HepG2 (cell line): Measurements from ENCODE around the gene TRUB1. TPM values are rescaled to one million over a fixed set of nuclear protein-coding genes. Genes with fewer than 3 reads are reported as not detected.

ENCODE experiments used
- ATAC-seq: fragments of 200-7000 bp; cut with Tn5 transposase; 3 replicates; pipeline ENCODE4 v1.9.1; 2020; ENCODE audit warnings: mild to moderate bottlenecking, moderate library complexity
- BruUV-seq: library from RNA; stranded (reverse); fragments of 400-500 nt; replicated peaks from 2 replicates; lab custom pipeline; 2021; lab: Mats Ljungman, UMichigan
- CTCF ChIA-PET: fragments of 300-600 bp; formaldehyde crosslinking; extraction: SDS; loops from one replicate; lab custom pipeline; 2021; ENCODE audit warnings: low total read pairs, inconsistent platforms, low intra/inter-chr PET ratio; lab: Yijun Ruan, JAX
- POLR2A ChIA-PET: fragments of 350-600 bp; sonication (Branson Sonifier 250); formaldehyde crosslinking; loops from one replicate; lab custom pipeline; 2020; ENCODE audit warnings: antibody characterized with exemption, inconsistent platforms; lab: Yijun Ruan, JAX
- DNase-seq: peaks from one replicate; pipeline ENCODE4 v3.0.0-alpha.2; 2015; ENCODE audit warnings: low spot score
- FAIRE-seq: peaks from 3 replicates; lab custom pipeline; 2011; peaks lifted over from hg19 to GRCh38; lab: Jason Lieb, UNC
- H2AFZ ChIP-seq: one replicate; pipeline ENCODE4 v1.6.1; 2011; ENCODE audit warnings: low read length, inconsistent platforms
- H3K27ac ChIP-seq: fragments of 300-600 bp; 3 replicates; pipeline ENCODE4 v1.8.0; 2011; ENCODE audit warnings: mixed run types, mild to moderate bottlenecking, mixed read lengths, low read length, inconsistent platforms; ENCODE audit not compliant: insufficient read depth; ENCODE audit errors: extremely low read length
- H3K27me3 ChIP-seq, 2 experiments: fragments of 200-600 bp in 1 of 2; 2 replicates in 1 of 2; 3 replicates in 1 of 2; pipeline versions ENCODE4 v1.6.0 to v1.8.0; 2011; ENCODE audit warnings: low read length in 2 of 2, mild to moderate bottlenecking in 2 of 2, moderate library complexity in 2 of 2, inconsistent platforms in 1 of 2; ENCODE audit not compliant: insufficient read depth in 2 of 2, control insufficient read depth in 1 of 2
- H3K36me3 ChIP-seq, 2 experiments: fragments of 200-600 bp in 1 of 2; replicated peaks in 1 of 2; 2 replicates in 1 of 2; 3 replicates in 1 of 2; pipeline versions ENCODE4 v1.5.1 to v1.8.0; 2011; ENCODE audit warnings: low read length in 2 of 2, inconsistent platforms in 1 of 2; ENCODE audit not compliant: insufficient read depth in 2 of 2, control insufficient read depth in 1 of 2
- H3K4me1 ChIP-seq: 2 replicates; pipeline ENCODE4 v1.5.1; 2012; ENCODE audit warnings: low read length, inconsistent platforms; ENCODE audit not compliant: insufficient read depth
- H3K4me2 ChIP-seq: 2 replicates; pipeline ENCODE4 v1.6.0; 2011; ENCODE audit warnings: low read depth, low read length, inconsistent platforms
- H3K4me3 ChIP-seq, 3 experiments: fragments of 200-600 bp in 1 of 3; sonication (generic), shearing (Covaris generic) in 1 of 3; replicated peaks in 1 of 3; 2 replicates each; pipeline ENCODE4 v1.5.1; 2011 to 2016; ENCODE audit warnings: low read length in 3 of 3, inconsistent platforms in 2 of 3, low read depth in 2 of 3, mild to moderate bottlenecking in 2 of 3, control low read depth in 1 of 3, mixed read lengths in 1 of 3; ENCODE audit not compliant: insufficient read depth in 1 of 3
- H3K79me2 ChIP-seq: one replicate; pipeline ENCODE4 v1.6.1; 2011; ENCODE audit warnings: low read length, inconsistent platforms; ENCODE audit not compliant: insufficient read depth
- H3K9ac ChIP-seq: 2 replicates; pipeline ENCODE4 v1.6.0; 2011; ENCODE audit warnings: mild to moderate bottlenecking, low read depth, low read length, inconsistent platforms; ENCODE audit not compliant: insufficient read depth
- H3K9me3 ChIP-seq: 2 replicates; pipeline ENCODE4 v1.5.1; 2012; ENCODE audit warnings: mild to moderate bottlenecking, low read length
- H4K20me1 ChIP-seq: 2 replicates; pipeline ENCODE4 v1.6.0; 2011; ENCODE audit warnings: inconsistent platforms, mild to moderate bottlenecking, low read length, moderate library complexity; ENCODE audit not compliant: insufficient read depth
- FOSL2 ChIP-seq: sonication (generic); formaldehyde crosslinking; IDR thresholded peaks from 2 replicates; pipeline ENCODE4 v1.4.0; 2020; ENCODE audit warnings: missing genetic modification reagents
- FOXK1 ChIP-seq: sonication (generic); formaldehyde crosslinking; IDR thresholded peaks from 2 replicates; pipeline ENCODE4 v1.4.0; 2020; ENCODE audit warnings: low read depth, missing genetic modification reagents, borderline replicate concordance
- KDM5B ChIP-seq: sonication (generic); formaldehyde crosslinking; IDR thresholded peaks from 2 replicates; pipeline ENCODE4 v1.4.0; 2020; ENCODE audit warnings: missing genetic modification reagents, mild to moderate bottlenecking, borderline replicate concordance
- TCF12 ChIP-seq, 2 experiments: fragments of 450-650 bp in 1 of 2; sonication (generic) in 1 of 2; formaldehyde crosslinking in 1 of 2; IDR thresholded peaks; 2 replicates each; pipeline versions ENCODE4 v1.6.1 to v1.8.0; 2017 to 2022; ENCODE audit warnings: antibody characterized with exemption in 1 of 2, mild to moderate bottlenecking in 1 of 2, missing genetic modification reagents in 1 of 2, moderate library complexity in 1 of 2
- ZBTB43 ChIP-seq: sonication (generic); formaldehyde crosslinking; conservative IDR thresholded peaks from 2 replicates; pipeline ENCODE4 v1.4.0; 2020; ENCODE audit warnings: missing genetic modification reagents
- ZNF234 ChIP-seq: sonication (generic); formaldehyde crosslinking; conservative IDR thresholded peaks from 2 replicates; pipeline ENCODE4 v1.5.1; 2020; ENCODE audit warnings: mild to moderate bottlenecking, missing genetic modification reagents
- ZNF580 ChIP-seq: IDR thresholded peaks from 2 replicates; pipeline ENCODE4 v1.6.1; 2016; ENCODE audit warnings: low read depth, borderline replicate concordance
- WGBS: methylation state at CpG from one replicate; pipeline ENCODE4 v1.1.6; 2017; ENCODE audit warnings: low lambda C conversion rate; 5-methylcytosine and 5-hydroxymethylcytosine counted together
- in situ Hi-C: cut with HindIII; loops from 2 replicates; pipeline ENCODE4 v1.10.0; 2017; ENCODE audit warnings: low pct_unique_long_range_greater_than_20kb; ENCODE audit not compliant: extremely low pct_ligation_motif_present
- intact Hi-C: fragments of 100-400 bp; cut with micrococcal nuclease; formaldehyde crosslinking; loops from one replicate; pipeline ENCODE4 v1.10.0; 2022; ENCODE audit not compliant: unreplicated experiment
- polyA plus RNA-seq, 8 experiments: library from polyadenylated mRNA; depleted of rRNA in 3 of 8; stranded (reverse) in 7 of 8; unstranded in 1 of 8; fragments of >200 nt; fragmentation: Illumina TruSeq in 4 of 8; extraction: Trizol in 4 of 8; gene quantifications; 2 replicates each; pipeline versions ENCODE4 v1.2.1 to v1.2.3, GENCODE V29; 2011 to 2016; ENCODE audit warnings: low read depth in 4 of 8, missing spikeins in 1 of 8, mixed read lengths in 1 of 8; ENCODE audit not compliant: insufficient read depth in 1 of 8
- total RNA-seq, 5 experiments: library from RNA; depleted of rRNA; stranded (reverse); fragments of >200 nt; fragmentation: Illumina TruSeq; extraction: Trizol; gene quantifications; 2 replicates each; pipeline ENCODE4 v1.2.3, GENCODE V29; 2016; ENCODE audit warnings: low read depth in 1 of 5

The TRUB1 gene
- total and polyA plus RNA-seq, 2 of the 13 experiments (the other 11 are each of a cell fraction or from before 2014, with no cell fraction given) = 10.6 to 38.9 TPM

- no peak for TF ChIP-seq ZNF580
- no peak for TF ChIP-seq TCF12 (IDR thresholded peaks at IDR 0.05)
- no peak for TF ChIP-seq TCF12 (CRISPR knock-in tag; IDR thresholded peaks at IDR 0.05)
- TF ChIP-seq FOXK1 (CRISPR knock-in tag) = no peak
- TF ChIP-seq ZBTB43 (CRISPR knock-in tag) = no peak
Observed at GRCh38 chr10:114923551-114923950, 14.4 kb upstream of the TRUB1 start (continued).

DNA sequence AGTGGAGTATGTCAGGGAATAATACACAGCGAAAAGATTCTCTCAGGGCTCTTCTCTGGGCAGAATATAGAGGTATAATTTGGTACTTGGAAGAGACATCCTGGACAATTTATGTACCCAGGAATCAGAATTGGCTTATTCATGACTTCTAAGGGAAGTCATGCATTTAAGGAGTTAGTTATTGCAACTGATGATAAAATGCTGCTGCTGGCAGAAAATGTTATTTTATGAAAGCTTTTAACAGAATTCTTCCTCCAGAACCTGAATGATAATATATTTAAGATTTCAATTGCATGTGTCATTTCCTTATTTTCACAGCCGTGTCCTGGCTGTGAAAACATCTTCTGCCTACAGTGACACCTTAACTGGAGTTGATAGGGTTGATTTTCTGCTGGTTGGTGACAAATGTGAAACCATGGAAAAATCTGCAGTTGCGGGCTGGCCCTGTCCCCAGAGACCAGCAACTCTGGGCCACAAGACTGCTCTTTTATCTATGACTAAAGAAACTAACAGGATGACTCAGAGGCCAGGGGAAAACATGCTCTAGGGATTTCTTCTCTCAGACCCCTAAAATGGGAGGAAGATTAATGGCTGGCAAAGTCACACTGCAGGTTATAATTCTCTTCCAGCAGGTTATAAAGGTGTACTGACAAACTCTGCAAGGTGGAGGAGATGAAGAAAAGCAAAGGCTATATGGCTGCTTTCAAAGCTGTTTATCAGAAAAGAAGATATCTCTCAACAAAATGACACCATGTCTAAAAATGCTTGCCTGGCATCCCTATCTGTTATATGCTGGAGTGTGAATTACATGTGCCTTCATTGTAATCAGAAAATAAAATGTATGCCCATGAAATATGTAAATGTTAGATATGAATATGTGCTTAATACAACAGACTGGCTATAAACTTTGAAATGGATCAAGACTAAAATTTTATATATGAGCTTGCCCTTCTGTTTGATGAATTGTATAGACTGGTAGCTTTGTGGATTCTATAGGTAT lies 12.1 kb upstream of the TRUB1 start:
- H2AFZ ChIP-seq = no peak overlapping the region
- intact Hi-C loops (no loop called here), in situ Hi-C loops (no loop called here)
- H3K27me3 ChIP-seq = no peaks in the 10 kb centered on the region; a peak in 1 of 5 replicates
- H3K9me3 ChIP-seq = no peaks in the 10 kb centered on the region
- ChIA-PET POLR2A (no interaction called here), CTCF (no interaction called here)
- no peak overlapping the region for H3K4me3 ChIP-seq
- H3K36me3 ChIP-seq = no peaks in the 10 kb centered on the region
- no TSS peak for BruUV-seq
- TF ChIP-seq KDM5B (CRISPR knock-in tag) = no peak
- TF ChIP-seq ZNF234 (CRISPR knock-in tag) = no peak
- TF ChIP-seq FOSL2 (CRISPR knock-in tag) = peak; percentile 32; the same call in 1 of the 2 replicates
- H3K9ac ChIP-seq = no peak overlapping the region
- FAIRE-seq (no peak), DNase-seq (no peak), ATAC-seq (no peak; the same call in 2 of the 3 replicates)
- no peaks in the 10 kb centered on the region for H4K20me1 ChIP-seq
- WGBS = 4% methylated on average over 3 of the region's 3 CpGs
- H3K4me1 ChIP-seq = no peaks in the 10 kb centered on the region
- H3K79me2 ChIP-seq = no peaks in the 10 kb centered on the region
- no peak overlapping the region for H3K4me2 ChIP-seq
- no peak overlapping the region for H3K27ac ChIP-seq
